ENCODE results near the gene RPP14. TPM values are rescaled to one million over a fixed set of nuclear protein-coding genes. Genes with fewer than 3 reads are reported as not detected.
"Not testable (repeated sequence)": the region's sequence is repeated elsewhere in the genome, so short reads cannot be mapped to it uniquely, and the experiment has no call there.

RPP14 gene
- total RNA-seq, 1 experiment from 2014 or later: 30.0 TPM

- TF ChIP-seq CTCF (conservative IDR thresholded peaks at IDR 0.05; ENCODE audit: low read depth, low read length) (no peak), EZH2 (IDR thresholded peaks at IDR 0.05; ENCODE audit: low read length, unreplicated experiment) (no peak), EZH2phosphoT487 (IDR thresholded peaks at IDR 0.05; ENCODE audit: borderline replicate concordance, low read length) (no peak)
- Histone ChIP-seq H4K20me1 (ENCODE audit: low read length) (no peaks in the 10 kb centered on the region), H3K9me3 (ENCODE audit: low read length) (no peaks in the 10 kb centered on the region), H3F3A (ENCODE audit: low read length, unreplicated experiment) (peaks cover 5% of the 10 kb centered on the region), H3K36me3 (ENCODE audit: low read depth, low read length) (no peaks in the 10 kb centered on the region), H3K79me2 (ENCODE audit: low read length) (peaks cover 22% of the 10 kb centered on the region), H3K4me1 (ENCODE audit: insufficient read depth, low read length) (peaks cover 36% of the 10 kb centered on the region), H3K4me3 (ENCODE audit: low read length) (peak overlapping the region; percentile 23; the same call in 1 of the 2 replicates), H2AFZ (ENCODE audit: low read length) (no peak overlapping the region), H3K9me2 (replicated peaks; ENCODE audit: low read length) (no peaks in the 10 kb centered on the region), H3K27ac (ENCODE audit: low read length) (peak overlapping the region; percentile 91), H3K4me2 (ENCODE audit: low read length) (peak overlapping the region; percentile 92), H3K9ac (ENCODE audit: low read length) (peak overlapping the region; percentile 60), H3K27me3 (ENCODE audit: low read length) (no peaks in the 10 kb centered on the region)
- no peak for ATAC-seq
- intact Hi-C loops (cut with micrococcal nuclease): loop anchor here (1.0 kb wide), 1 partner anchor 49 kb away; no protein-coding TSS in a partner anchor
- ChIA-PET CTCF (interaction anchor here (0.8 kb wide), 1 partner anchor 29 kb away, joined by 4 read pairs; the partner anchor contains the start of gene HTD2), POLR2A (ENCODE audit: unreplicated experiment) (interaction anchor here (0.6 to 0.7 kb wide), 3 partner anchors 31 to 107 kb away, joined by 3 to 5 read pairs (median 3); no protein-coding TSS in a partner anchor)
- DNase-seq: no peak
- no TSS peak for BruUV-seq (replicated peaks)
These were observed 29.6 kb downstream of the RPP14 start for GRCh38 chr3:58335652-58335947.

GRCh38 chr3:58336135-58336882, 30.3 kb downstream of the RPP14 start:
- peaks cover 5% of the 10 kb centered on the region for H3F3A ChIP-seq (ENCODE audit: low read length, unreplicated experiment)
- H3K4me1 ChIP-seq (ENCODE audit: insufficient read depth, low read length): peaks cover 43% of the 10 kb centered on the region
- no peaks in the 10 kb centered on the region for H4K20me1 ChIP-seq (ENCODE audit: low read length)
- DNase-seq: peak; percentile 83
- H3K36me3 ChIP-seq (ENCODE audit: low read depth, low read length): no peaks in the 10 kb centered on the region
- H3K27ac ChIP-seq (ENCODE audit: low read length): peak overlapping the region; percentile 68
- ATAC-seq: peak; percentile 16
- CTCF ChIA-PET: interaction anchor here (0.5 to 0.8 kb wide), 2 partner anchors 23 to 30 kb away, joined by 4 to 10 read pairs; partner anchors contain the start of gene HTD2
- intact Hi-C loops (cut with micrococcal nuclease): no loop called here
- no peaks in the 10 kb centered on the region for H3K27me3 ChIP-seq (ENCODE audit: low read length)
- H2AFZ ChIP-seq (ENCODE audit: low read length): no peak overlapping the region
- BruUV-seq (replicated peaks): TSS peak; percentile 9
- TF ChIP-seq CTCF (conservative IDR thresholded peaks at IDR 0.05; ENCODE audit: low read depth, low read length): no peak
- TF ChIP-seq EZH2phosphoT487 (IDR thresholded peaks at IDR 0.05; ENCODE audit: borderline replicate concordance, low read length): no peak
- TF ChIP-seq EZH2 (IDR thresholded peaks at IDR 0.05; ENCODE audit: low read length, unreplicated experiment): no peak
- POLR2A ChIA-PET (ENCODE audit: unreplicated experiment): interaction anchor here (0.6 to 0.7 kb wide), 3 partner anchors 38 to 106 kb away, joined by 3 read pairs; no protein-coding TSS in a partner anchor
- no peak overlapping the region for H3K4me3 ChIP-seq (ENCODE audit: low read length)
- no peaks in the 10 kb centered on the region for H3K9me3 ChIP-seq (ENCODE audit: low read length)
- H3K9me2 ChIP-seq (replicated peaks; ENCODE audit: low read length): no peaks in the 10 kb centered on the region
- peaks cover 22% of the 10 kb centered on the region for H3K79me2 ChIP-seq (ENCODE audit: low read length)
- peak overlapping the region; percentile 55 for H3K4me2 ChIP-seq (ENCODE audit: low read length)
- H3K9ac ChIP-seq (ENCODE audit: low read length): no peak overlapping the region

GRCh38 chr3:58337190-58337589, 31.1 kb downstream of the RPP14 start:
- Histone ChIP-seq H3K4me2 (ENCODE audit: low read length) (no peak overlapping the region), H3K27ac (ENCODE audit: low read length) (no peak overlapping the region), H2AFZ (ENCODE audit: low read length) (no peak overlapping the region), H3F3A (ENCODE audit: low read length, unreplicated experiment) (peaks cover 5% of the 10 kb centered on the region), H3K9me2 (replicated peaks; ENCODE audit: low read length) (no peaks in the 10 kb centered on the region), H3K4me1 (ENCODE audit: insufficient read depth, low read length) (peaks cover 42% of the 10 kb centered on the region), H3K27me3 (ENCODE audit: low read length) (no peaks in the 10 kb centered on the region), H3K9ac (ENCODE audit: low read length) (no peak overlapping the region), H3K36me3 (ENCODE audit: low read depth, low read length) (no peaks in the 10 kb centered on the region), H3K9me3 (ENCODE audit: low read length) (no peaks in the 10 kb centered on the region), H4K20me1 (ENCODE audit: low read length) (no peaks in the 10 kb centered on the region), H3K4me3 (ENCODE audit: low read length) (no peak overlapping the region), H3K79me2 (ENCODE audit: low read length) (peaks cover 22% of the 10 kb centered on the region)
- BruUV-seq (replicated peaks): no TSS peak
- DNase-seq: no peak
- intact Hi-C loops (cut with micrococcal nuclease): no loop called here
- TF ChIP-seq CTCF (conservative IDR thresholded peaks at IDR 0.05; ENCODE audit: low read depth, low read length) (no peak), EZH2phosphoT487 (IDR thresholded peaks at IDR 0.05; ENCODE audit: borderline replicate concordance, low read length) (no peak), EZH2 (IDR thresholded peaks at IDR 0.05; ENCODE audit: low read length, unreplicated experiment) (no peak)
- ATAC-seq: no peak
- CTCF ChIA-PET: no interaction called here
- POLR2A ChIA-PET (ENCODE audit: unreplicated experiment): interaction anchor here (0.6 to 0.7 kb wide), 2 partner anchors 14 to 37 kb away, joined by 3 to 5 read pairs; no protein-coding TSS in a partner anchor

- CTCF ChIA-PET: not testable (repeated sequence)
These were observed 33.1 kb downstream of the RPP14 start for GRCh38 chr3:58339146-58339545.

More at GRCh38 chr3:58339146-58339545, 33.1 kb downstream of the RPP14 start:
- H4K20me1 ChIP-seq (ENCODE audit: low read length); H3K4me2 ChIP-seq (ENCODE audit: low read length); ATAC-seq; H3F3A ChIP-seq (ENCODE audit: low read length, unreplicated experiment); H3K9me3 ChIP-seq (ENCODE audit: low read length); H3K4me3 ChIP-seq (ENCODE audit: low read length); DNase-seq; H3K27ac ChIP-seq (ENCODE audit: low read length); BruUV-seq (replicated peaks); POLR2A ChIA-PET (ENCODE audit: unreplicated experiment); H3K9me2 ChIP-seq (replicated peaks; ENCODE audit: low read length); H3K27me3 ChIP-seq (ENCODE audit: low read length); H3K9ac ChIP-seq (ENCODE audit: low read length); H2AFZ ChIP-seq (ENCODE audit: low read length); intact Hi-C loops (cut with micrococcal nuclease); H3K36me3 ChIP-seq (ENCODE audit: low read depth, low read length): not testable (repeated sequence)
- Histone ChIP-seq H3K4me1 (ENCODE audit: insufficient read depth, low read length) (peaks cover 33% of the 10 kb centered on the region), H3K79me2 (ENCODE audit: low read length) (peaks cover 11% of the 10 kb centered on the region)

Data from PC-3 (cell line).